GM12892 (cell line): ENCODE data around the gene HHAT.

ENCODE experiments used
- DNase-seq: peaks from one replicate; pipeline ENCODE4 v3.0.0; 2011; ENCODE audit not compliant: insufficient read length
- FAIRE-seq: peaks from 2 replicates; lab custom pipeline; 2011; peaks lifted over from hg19 to GRCh38; lab: Jason Lieb, UNC
- POLR2A ChIP-seq: IDR thresholded peaks from 2 replicates; pipeline ENCODE4 v1.6.1; 2011; ENCODE audit warnings: low read depth, low read length, control low read depth
- POLR2AphosphoS5 ChIP-seq: IDR thresholded peaks from 2 replicates; pipeline ENCODE4 v1.6.1; 2011; ENCODE audit warnings: low read depth, low read length, control low read depth
- TAF1 ChIP-seq: IDR thresholded peaks from 2 replicates; pipeline ENCODE4 v1.6.1; 2011; ENCODE audit warnings: low read depth, mild to moderate bottlenecking, control low read depth, low read length, borderline replicate concordance

HHAT gene

DNA sequence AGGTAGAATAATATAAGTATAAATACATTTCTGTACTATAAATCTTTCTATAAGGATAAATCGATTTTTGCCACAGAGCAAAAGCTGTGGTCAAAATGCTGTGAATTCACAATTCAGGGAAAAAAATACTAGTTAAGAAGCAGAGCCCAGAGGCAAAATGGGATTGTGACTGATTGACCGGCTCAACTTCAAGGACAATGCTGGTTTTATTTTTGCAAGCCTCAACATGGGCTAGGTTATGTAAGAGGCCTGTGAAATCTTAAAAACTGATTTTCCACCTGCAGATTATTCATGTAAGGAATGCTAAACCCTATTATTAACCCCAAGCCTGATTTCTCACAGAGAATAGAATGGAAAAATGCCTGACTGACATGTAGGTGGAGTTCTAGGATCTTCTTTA is 155.1 kb downstream of the HHAT start:
- FAIRE-seq (no peak), DNase-seq (no peak)
- no peak for TF ChIP-seq POLR2A
- TF ChIP-seq POLR2AphosphoS5 = no peak
- no peak for TF ChIP-seq TAF1

DNA sequence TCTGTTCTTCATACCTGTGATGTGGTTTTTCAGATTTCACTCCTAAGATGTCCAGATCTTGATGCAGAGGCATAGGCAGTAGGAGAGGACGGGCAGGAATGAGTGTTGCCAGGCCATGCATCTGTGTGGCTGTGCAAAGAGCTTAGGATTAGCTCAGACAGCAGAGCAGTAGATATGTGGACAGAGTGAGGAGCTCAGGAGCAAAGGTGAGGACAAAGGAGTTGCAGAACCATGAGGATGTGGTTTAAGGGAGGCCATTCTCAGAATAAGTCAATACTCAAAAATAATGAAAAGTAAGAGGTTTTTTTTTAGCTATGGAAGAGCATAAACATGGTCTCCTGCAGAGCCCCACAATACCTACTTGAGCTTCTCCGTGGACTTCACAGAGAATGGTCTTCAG is 158.3 kb downstream of the HHAT start:
- no peak for TF ChIP-seq POLR2A
- no peak for TF ChIP-seq TAF1
- TF ChIP-seq POLR2AphosphoS5 = no peak
- no peak for DNase-seq
- no peak for FAIRE-seq

DNA sequence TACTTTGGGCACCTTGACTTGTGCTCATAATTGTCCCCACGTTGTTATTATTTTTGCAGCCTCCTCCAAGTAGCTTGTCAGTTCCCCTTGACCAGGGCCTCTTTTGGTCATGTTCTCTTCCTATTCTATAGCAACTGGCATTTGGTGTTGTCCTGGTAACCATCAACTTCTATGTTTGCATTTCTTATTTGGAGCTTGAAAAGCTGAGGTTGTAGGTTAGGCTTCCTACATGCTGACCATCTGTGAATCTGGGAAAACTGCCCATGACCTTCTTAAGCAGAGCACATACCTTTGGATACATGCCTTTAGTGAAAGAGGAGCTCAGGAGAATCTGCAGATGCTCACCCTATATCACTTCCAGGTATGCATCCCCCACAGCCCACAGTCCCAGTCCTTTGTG is 160.8 kb downstream of the HHAT start:
- no peak for FAIRE-seq
- TF ChIP-seq POLR2AphosphoS5 (no peak), TAF1 (no peak), POLR2A (no peak)

DNA sequence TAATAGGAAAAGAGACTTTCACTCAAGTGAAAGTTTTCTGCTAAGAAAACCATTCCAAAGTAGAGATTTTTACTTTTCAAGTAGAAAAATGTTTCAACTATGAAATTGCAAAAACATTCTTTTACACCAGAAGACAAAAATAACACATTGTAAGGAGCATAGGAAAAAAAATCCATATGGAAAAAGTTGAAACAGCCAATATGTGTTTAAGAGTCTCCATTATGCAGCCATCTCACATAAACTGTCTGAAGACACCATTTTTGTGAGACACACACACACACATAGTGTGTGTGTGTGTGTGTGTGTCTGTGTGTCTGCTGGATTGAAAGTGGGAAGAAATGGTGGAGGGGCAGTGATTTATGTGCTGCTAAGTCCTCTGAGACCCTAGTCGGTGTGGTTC is 162.1 kb downstream of the HHAT start:
- FAIRE-seq (no peak), DNase-seq (no peak)
- TF ChIP-seq TAF1 (no peak), POLR2A (no peak), POLR2AphosphoS5 (no peak)

More for the DNA sequence above, 160.8 kb downstream of the HHAT start:
- no peak for DNase-seq

DNA sequence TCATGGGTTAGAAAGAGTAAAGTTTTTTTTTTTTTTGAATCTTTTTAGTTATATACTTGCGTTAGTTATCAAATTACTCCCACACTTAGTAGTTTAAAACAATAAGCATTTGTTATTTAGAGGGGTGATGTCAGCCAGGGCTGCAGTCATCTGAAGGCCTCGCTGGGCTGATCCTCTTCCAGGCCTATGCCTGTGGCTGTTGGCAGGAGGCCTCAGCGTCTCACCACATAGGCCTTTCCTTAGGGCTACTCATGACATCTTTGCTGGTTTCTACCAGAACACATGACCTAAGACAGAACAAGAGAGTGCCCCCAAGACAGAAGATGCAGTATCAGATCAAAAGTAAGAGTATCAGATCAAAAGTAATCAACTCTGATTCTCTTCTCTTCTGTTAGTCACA is 167.4 kb downstream of the HHAT start:
- no peak for FAIRE-seq
- DNase-seq = no peak
- TF ChIP-seq TAF1 = no peak
- no peak for TF ChIP-seq POLR2AphosphoS5
- no peak for TF ChIP-seq POLR2A

DNA sequence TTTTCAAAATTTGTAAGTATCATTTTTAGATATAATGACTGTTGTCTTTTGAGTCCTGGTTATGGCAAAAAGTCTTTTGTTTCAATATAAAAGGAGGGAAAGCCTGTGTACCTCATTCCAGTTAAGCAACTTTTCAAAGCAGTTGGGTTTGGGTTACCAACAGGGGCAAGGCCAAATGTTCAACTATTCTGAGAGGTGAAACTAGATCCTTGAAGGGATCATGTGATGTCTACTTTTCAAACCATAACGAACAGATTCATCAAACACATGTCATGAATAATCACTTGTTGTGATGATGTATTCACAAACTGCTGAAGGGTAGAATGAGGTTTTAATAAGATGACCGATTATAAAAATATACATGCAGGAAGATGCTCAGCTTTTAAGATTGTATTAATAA is 171.3 kb downstream of the HHAT start:
- DNase-seq (no peak), FAIRE-seq (no peak)
- TF ChIP-seq TAF1 = no peak
- TF ChIP-seq POLR2A = no peak
- no peak for TF ChIP-seq POLR2AphosphoS5

DNA sequence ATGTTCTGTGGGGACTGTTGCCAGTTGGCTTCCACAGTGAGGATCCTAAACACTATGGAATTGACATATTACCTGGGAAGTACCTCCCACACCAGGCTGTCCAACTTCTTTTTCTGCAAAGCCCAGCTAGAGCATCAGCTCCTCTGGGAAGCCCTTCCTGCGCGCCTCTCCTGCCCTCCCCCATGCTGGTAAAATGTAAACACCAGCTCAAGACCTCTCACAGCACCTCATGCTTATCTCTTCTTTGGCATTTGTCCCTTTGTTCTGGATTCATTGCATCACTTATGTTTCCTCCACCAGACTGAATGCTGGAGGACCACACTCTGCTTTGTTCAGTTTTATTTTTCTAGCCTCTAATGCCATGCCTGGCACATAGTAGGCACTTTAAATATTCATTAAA is 172.1 kb downstream of the HHAT start:
- FAIRE-seq (no peak), DNase-seq (no peak)
- TF ChIP-seq TAF1 (no peak), POLR2A (no peak), POLR2AphosphoS5 (no peak)

DNA sequence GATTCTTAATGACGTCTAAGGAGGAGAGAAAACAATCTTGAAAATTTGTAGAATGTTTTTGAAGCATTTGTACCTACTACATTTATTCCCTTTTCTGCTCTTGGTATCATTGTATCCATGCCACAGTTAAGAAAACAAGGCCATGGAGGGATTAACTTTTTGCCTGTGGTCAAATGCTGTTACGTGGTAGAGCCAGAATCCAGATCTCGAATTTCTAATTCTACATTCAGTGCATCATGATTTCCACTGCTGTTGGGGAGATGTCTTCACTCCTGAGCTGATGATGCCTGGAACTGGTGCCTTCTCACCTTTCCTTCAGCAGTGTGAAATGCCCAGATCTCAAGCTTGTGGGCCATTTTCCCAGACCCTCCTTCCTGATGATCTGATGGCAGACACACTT is 175.6 kb downstream of the HHAT start:
- FAIRE-seq = no peak
- no peak for DNase-seq
- TF ChIP-seq POLR2AphosphoS5 = no peak
- no peak for TF ChIP-seq TAF1
- no peak for TF ChIP-seq POLR2A

DNA sequence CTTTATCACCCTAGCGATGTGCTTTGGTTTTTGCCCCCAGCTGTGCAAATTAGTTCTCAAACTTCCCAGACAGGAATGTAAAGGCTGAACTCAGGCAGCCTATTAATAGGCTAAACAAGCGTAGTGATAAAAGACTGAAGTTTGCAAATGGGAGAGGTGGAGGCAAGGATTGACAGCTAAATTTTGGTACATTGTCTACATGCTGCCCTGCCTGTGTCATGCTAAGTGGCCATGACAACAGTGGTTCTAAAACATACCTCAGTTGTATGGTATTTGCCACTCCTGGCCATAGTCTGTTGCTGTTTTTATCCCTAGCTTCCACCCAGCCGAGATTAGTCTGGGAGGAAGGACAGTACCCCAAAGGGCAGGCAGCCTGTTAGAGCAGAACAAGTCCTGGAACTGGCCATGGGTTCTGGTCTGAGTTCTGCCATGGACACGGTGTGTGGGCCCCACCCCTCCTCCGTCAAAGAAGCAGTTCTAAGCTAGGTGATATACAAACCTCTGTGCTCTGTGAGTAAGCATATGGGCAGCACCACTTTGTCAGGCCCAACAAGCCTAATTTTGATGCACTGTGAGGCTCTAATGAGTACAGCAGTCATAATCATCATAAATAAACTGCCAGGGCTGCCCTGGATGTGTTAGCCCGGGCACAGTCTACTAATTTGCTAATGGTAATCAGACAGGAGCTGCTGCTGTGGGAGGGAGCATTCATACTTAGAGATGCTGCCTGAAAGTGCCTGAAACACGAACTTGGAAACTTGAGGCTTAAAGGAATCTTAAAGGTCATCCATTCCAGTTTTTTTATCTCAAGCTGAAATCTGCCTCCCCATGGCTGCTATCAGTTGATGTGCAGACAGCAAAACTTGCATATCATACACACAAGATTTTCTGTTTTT is 177.1 kb downstream of the HHAT start:
- TF ChIP-seq TAF1 = no peak
- TF ChIP-seq POLR2AphosphoS5 = no peak
- no peak for TF ChIP-seq POLR2A
- FAIRE-seq = no peak
- DNase-seq = no peak

DNA sequence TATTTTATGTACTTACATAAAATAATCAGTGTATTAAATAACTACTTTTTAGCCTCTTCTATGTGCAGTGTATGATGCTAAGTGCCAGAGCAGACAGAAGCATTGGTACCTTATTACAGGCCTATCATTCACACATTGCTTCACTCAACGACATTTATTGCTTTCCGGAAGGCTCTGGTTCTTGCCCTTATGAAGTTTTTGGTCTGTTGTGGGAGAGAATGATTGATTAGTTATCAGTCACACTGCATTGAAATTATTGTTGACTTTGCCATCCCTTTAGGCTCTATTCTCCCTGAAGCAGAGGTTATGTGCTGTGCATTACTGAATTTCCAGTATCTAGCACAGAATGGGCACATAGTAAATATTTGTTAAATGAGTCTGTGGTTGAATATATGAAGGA is 178.0 kb downstream of the HHAT start:
- no peak for TF ChIP-seq TAF1
- no peak for TF ChIP-seq POLR2A
- TF ChIP-seq POLR2AphosphoS5 = no peak
- FAIRE-seq (no peak), DNase-seq (no peak)

DNA sequence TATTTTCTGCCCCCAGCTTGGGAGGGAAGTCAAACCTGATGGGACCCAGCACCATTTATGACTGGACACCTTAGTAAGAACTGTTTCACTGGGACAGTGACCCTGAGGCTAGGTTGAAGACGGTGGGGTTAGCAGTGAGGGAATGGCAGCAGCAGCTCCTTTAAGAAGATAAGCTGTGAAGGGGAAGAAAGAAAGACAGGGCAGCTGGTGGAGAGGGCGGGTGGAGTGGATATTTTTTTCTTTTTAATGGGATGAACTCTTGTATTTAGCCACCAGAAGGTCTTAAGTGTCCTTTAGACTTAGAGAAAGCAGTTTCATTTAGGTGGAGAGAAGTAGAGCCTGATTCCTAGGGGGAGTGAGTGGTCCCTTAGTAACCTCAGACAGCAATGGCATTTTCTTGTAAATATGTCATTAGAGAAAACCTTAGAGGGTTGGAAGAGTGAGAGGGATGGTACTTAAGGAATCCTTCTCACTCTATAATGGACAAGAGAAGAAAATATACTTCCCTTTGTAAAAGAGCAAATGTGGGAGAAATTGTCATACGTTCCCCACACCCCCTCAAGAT is 187.5 kb downstream of the HHAT start:
- DNase-seq (no peak), FAIRE-seq (no peak)
- no peak for TF ChIP-seq POLR2A
- TF ChIP-seq TAF1 = no peak
- TF ChIP-seq POLR2AphosphoS5 = no peak
